Fibroblast of skin of right biceps (primary cell): ENCODE data around the gene PITRM1.

ENCODE experiments used
- DNase-seq: peaks from one replicate; pipeline ENCODE4 v3.0.0-alpha.2; 2013

Gene PITRM1

DNA sequence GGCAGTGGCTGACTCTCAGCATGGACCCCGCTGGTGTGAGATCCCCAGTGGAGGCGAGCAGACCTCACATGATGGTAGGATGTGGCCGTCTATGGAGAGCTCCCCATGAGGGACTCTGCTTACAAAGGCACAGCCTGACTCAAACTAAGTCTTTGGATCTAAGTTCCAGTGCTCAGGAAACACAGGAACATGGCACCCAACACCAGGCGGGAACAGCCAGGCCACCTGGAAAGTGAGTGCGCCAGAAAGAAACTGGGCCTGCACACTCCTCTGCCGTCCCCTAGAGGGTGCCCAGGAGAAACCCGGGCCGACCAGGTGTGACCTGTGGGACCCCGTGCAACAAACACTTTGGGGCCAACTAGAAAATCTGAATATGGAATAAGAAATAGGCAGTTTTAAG is 10.0 kb downstream of the PITRM1 start:
- DNase-seq = no peak

DNA sequence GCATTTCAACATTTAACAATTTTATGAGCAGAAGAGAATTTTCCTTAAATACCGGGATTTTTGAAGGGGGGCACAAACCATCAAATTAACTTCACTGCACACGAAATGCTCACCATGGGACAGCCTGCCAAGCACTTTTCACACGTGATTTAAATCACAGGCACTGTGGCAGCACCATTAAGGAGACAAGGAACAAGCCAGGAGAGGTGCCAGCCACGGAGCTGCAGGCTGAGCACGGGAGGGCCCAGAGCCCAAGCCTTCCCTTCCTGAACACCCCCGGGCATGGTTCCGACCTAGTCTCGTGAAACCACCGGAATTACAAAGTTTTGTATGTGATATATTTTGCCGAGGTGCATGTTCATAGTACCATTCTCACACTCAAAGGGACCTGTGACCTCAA is 13.4 kb downstream of the PITRM1 start:
- DNase-seq = no peak

- no peak for DNase-seq
Measured at GRCh38 chr10:3154666-3155065, 17.9 kb downstream of the PITRM1 start.

DNA sequence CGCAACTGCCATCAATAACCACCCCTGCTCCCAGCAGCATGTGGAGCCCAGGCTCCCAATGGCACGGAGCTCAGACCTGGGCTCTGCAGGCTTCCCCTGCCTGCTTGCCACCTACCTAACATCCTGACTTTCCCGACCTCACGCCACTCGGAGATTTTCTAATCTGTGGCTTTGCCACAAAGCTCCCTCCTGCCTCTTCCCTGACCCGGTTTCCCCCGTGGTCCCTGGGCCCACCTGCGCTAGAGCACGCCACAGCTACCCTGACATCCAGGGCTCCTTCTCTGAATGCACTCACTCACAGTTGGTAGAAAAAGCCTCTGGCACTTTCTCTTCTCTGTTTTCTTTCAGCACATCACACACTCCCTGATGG is 20.0 kb downstream of the PITRM1 start:
- DNase-seq = no peak

GRCh38 chr10:3151889-3152565 is 20.6 kb downstream of the PITRM1 start:
- DNase-seq = no peak

GRCh38 chr10:3150961-3151360 is 21.6 kb downstream of the PITRM1 start:
- DNase-seq = no peak

DNA sequence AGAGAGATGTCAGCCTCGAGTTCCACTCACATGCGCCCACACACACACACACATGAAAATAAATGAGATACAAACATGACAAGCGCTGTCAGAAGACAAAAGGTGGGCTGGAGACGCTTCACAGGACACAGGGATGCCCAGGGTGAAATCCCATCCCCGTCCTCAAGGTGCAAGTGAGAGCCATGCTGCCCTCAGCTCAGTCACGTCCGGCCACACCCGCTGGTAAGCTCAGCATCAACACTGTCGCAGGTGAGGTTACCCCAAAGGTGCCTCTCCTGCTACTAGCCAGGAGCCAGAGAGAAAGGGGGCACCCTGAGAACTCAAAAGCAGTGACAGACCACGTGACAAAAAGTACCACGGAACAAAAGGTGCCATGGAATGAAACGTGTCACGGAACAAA is 22.2 kb downstream of the PITRM1 start:
- no peak for DNase-seq

DNA sequence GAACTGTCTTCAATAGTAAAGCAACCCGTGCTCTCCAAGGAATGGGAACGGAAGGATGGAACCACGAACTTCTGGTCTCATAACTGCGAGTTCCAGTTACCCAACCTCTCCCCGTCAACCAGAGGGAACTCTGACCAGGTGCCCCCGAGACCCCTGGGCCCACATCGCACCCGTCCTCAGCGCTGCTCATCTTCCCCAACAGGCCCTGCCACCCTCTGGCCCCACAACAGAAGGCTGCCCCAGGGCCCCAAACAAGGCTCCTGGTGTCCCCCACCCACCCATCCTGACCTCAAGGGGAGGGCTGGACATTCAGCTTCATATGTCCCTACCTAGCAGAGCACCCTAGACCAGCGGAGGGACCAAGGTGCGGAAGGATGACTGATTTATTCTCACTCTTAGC is 22.7 kb downstream of the PITRM1 start:
- no peak for DNase-seq

GRCh38 chr10:3148994-3149393 is 23.6 kb downstream of the PITRM1 start:
- no peak for DNase-seq

GRCh38 chr10:3148041-3148440 is 24.5 kb downstream of the PITRM1 start:
- DNase-seq = no peak

DNA sequence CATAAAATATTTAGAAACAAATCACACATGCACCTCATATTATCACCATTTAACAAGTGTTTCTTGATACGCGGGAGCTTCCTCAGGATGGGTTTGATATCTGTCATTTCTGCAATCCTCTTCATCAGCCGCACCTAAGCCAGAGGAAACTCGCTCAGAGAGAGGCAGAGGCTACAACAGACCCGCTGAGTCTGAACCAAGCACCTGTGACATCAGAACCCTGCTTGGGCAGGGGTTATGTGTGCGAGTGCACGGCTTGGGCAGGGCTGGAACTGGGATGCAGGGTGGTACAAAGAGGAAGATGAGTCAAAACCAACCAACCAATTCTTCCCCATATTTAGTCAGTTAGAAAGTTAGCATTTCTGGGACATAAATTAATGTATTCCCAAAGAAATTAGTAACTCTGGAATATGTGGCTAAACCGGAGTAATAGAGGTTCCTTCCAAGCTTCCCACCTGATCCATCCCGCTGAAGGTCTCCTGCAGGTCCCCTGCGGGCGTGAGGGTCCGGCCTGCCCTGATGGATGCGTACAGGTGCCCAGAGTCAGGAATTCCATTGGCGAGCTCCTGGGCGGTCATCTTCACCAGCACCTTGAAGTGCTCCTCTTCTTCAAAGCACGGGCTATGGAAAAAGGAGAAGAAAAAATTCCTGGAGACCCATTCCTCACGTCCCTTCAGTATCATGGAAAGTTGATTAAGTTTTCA is 25.3 kb downstream of the PITRM1 start:
- DNase-seq = no peak

DNA sequence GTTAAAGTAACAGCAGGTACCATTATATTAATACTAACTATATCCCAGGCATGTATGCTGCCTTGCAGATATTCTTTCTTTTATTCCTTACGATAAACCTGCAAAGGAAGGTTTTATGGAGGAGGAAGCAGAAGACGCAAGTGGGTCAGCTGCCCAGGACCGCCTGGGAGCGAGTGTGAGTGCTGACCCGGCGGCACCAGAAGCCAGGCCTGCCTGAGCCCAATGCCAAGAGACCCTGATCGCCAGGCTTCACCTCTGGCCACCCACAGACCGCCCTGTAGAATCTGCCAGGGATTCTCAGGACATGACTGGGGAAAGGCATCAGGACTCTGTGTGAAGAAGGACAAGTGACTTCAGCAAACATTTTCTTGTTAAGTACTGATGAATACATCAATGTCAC is 26.3 kb downstream of the PITRM1 start:
- no peak for DNase-seq

DNA sequence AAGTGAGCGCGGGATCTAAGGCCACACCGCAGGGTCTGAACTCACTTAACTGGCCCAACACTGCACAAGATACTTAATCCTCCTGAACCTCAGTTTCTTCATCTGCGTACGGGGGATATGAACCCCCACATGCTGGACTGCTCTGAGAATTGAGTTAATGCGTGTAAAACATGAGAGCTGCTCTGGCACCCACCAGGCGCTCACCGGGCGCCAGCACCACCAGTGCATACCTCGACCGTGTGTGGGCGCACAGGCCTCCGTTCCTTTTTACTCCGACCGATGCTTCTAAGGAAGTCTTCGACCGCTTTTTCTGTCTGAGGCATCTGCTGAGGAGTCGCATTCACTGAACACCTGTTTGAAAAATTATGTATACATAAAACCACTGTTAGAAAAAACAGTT is 27.2 kb downstream of the PITRM1 start:
- no peak for DNase-seq

DNA sequence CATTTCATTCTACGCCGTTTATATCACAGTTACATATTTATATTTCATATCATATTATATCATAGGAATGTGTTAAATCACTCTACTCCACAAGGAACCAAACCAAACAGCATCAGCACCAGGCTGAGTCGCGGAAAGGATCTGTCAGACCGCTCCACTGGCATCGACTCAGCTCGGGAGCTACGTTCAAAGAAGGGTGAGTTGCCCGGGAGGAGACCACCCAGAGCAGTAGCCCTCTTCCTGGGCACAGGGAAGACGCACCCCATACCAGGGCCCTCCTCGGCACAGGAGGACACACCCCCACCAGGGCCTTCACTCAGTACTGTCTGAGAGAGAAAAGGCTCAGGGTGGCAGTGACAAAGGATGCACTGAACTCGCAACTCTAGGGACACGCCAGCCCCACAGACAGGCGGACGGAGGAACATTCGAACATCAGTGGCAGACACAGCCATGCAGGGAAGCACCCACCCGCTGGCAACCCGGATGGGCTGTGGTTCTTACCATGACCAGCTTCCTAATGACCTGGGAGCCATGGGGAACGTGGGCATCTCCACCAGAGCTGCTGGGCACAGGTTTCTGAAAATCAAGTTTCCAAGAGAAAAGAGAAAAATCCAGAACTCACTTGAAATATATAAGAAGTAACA is 28.7 kb downstream of the PITRM1 start:
- no peak for DNase-seq

- DNase-seq = no peak
Measured at GRCh38 chr10:3143366-3143765, 29.2 kb downstream of the PITRM1 start.

- no peak for DNase-seq
Measured at GRCh38 chr10:3142146-3142875, 30.3 kb downstream of the PITRM1 start.

DNA sequence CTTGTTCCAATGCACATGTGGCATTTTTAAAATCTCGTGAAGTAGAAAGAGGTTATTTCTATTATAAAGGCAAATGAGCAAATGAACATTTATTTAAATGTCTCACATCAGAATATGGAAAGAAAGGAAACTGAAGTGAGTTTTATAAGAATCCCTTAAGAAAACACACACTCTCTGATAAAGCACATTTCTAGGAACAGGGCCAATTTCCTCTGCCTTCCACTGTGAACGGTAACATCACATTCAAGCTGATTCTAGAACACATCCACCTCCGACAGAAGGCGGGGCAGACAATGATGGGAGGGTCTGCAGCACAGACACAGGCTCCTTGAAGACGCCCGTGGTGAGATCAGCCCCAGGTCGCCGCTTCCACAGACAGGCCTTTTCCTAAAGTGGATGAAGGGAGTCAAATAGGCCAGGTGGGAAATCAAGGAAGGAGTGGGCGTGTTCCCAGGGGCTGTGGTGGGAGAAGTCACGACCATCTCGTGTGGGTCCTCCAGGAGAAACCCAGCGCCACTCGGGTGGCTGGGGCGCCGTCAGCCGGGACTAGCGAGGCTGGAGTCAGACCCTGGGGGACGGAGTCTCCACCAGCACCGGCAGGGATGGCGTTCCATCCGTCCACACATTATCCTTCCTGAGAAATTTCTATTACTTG is 31.1 kb downstream of the PITRM1 start:
- peak; percentile 16 for DNase-seq

- no peak for DNase-seq
Measured at GRCh38 chr10:3140280-3140679, 32.3 kb downstream of the PITRM1 start.

DNA sequence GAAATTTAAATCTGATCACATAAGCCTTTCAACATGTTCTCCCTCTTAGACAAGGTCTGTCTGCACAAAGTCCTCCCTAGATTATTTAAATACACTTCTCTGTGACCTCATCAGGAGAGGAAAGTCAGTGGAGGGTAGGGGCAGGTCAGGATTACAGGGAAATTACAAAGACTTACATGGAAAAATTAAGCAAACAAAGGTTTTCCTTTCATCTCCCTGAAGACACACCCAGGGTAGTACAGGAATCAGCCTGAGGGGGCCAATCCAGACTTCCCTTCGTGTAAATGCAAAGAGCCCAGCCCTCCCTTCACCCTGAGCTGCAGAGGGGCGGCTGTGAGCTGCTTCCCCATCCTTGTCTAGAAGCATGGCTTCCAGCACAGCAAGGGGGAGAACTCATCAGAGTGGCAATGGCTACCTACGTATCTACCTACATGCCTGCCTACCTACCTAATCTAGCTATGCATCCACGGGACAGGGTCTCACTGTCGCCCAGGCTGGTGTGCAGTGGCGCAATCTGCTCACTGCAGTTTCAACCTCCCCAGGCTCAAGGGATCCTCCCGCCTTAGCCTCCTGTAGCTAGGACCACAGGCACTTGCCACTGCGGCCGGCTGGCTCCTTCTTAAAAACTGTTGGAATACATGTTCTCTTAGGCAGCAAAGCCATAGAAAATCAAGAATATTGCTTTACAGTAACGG is 33.2 kb downstream of the PITRM1 start:
- no peak for DNase-seq

GRCh38 chr10:3137958-3138726 is 34.4 kb downstream of the PITRM1 start:
- no peak for DNase-seq

DNA sequence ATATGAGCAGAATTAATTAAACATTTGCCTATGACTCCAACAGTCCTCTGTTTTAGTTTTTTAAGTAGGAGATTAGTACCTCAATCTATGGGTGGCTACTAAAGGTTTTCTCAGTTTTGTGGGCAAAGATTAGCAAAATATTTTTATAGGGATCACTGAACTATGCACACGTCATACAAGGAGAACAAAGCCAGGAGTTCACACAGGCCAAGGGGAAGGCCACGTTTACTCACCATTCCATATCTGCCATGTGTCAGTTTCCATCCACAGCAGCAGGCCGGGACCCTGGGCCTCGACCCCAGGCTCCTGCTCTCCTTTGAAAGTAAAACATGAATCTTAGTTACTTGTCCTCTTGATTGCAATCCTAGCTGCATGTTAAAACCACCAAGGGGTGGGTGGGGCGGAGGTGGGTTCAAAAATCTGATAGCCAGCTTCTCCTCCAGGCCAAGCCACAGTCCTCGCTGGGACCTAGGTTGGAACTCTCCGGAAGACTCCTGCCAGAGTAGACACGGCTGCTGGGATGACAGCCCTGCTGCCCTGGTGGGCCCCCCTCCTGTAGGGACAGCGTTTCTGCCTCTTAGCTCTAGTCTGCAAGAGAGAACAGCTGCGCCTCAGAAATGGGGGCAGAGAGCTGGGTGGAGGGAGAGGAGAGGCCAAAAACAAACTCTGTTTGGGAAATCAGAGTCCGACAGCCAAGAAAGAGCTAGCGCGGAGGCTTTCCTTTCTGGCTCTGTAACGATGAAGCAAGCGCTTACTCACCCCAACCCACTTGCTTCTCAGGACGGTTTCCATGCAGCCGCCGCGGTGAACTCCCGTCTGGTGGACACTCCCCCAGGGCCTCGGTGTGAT is 35.6 kb downstream of the PITRM1 start:
- peak; percentile 64 for DNase-seq
